Fibroblast of skin of right quadriceps (primary cell): Measurements from ENCODE around the gene VSIR.

Experiments used
- DNase-seq: peaks from one replicate; pipeline ENCODE4 v3.0.0-alpha.2; 2013

VSIR gene

GRCh38 chr10:71763352-71764127, 9.8 kb downstream of the VSIR start:
- no peak for DNase-seq

- no peak for DNase-seq
Observed at GRCh38 chr10:71762324-71762723, 11.0 kb downstream of the VSIR start.

- no peak for DNase-seq
Observed at GRCh38 chr10:71761541-71762113, 11.7 kb downstream of the VSIR start.

- no peak for DNase-seq
Observed at GRCh38 chr10:71761105-71761511, 12.2 kb downstream of the VSIR start.

- DNase-seq = no peak
Observed at GRCh38 chr10:71757399-71757922, 15.9 kb downstream of the VSIR start.

GRCh38 chr10:71756311-71757191, 16.8 kb downstream of the VSIR start:
- DNase-seq = peak; percentile 43

- no peak for DNase-seq
Observed at GRCh38 chr10:71755179-71755879, 18.0 kb downstream of the VSIR start.

GRCh38 chr10:71754562-71754961, 18.8 kb downstream of the VSIR start:
- no peak for DNase-seq

- DNase-seq = no peak
Observed at GRCh38 chr10:71753960-71754505, 19.3 kb downstream of the VSIR start.

GRCh38 chr10:71753091-71753959, 20.0 kb downstream of the VSIR start:
- DNase-seq = no peak

GRCh38 chr10:71752391-71753090, 20.8 kb downstream of the VSIR start:
- DNase-seq = no peak

- DNase-seq = no peak
Observed at GRCh38 chr10:71751515-71752224, 21.6 kb downstream of the VSIR start.

GRCh38 chr10:71750986-71751385, 22.3 kb downstream of the VSIR start:
- no peak for DNase-seq

- DNase-seq = no peak
Observed at GRCh38 chr10:71750124-71750841, 23.0 kb downstream of the VSIR start.

- no peak for DNase-seq
Observed at GRCh38 chr10:71749396-71749795, 23.9 kb downstream of the VSIR start.

- no peak for DNase-seq
Observed at GRCh38 chr10:71748671-71749191, 24.6 kb downstream of the VSIR start.

GRCh38 chr10:71747551-71748523, 25.5 kb downstream of the VSIR start:
- no peak for DNase-seq

GRCh38 chr10:71747039-71747531, 26.2 kb downstream of the VSIR start:
- DNase-seq = no peak
